ENCODE data around the gene ZNF765.

DNA sequence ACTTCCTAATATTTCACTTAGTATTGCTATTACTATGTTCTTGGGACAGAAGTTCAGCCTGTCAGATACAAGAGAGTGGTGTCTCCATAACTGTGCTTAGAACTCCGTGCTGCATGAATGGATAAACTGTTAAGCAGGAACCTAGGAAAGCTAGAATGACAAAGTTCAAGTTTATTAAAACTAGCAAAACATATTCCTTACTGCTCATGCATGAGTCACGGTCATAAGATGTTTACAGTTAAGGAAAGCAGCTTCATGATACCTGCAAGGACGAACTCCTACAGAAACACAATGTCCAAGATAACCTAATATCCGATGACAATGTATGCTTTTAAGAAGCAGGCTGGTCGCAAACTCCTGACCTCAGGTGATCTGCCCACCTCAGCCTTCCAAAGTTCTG, 6.0 kb upstream of the ZNF765 start:
- TF ChIP-seq SRSF1 (IDR thresholded peaks at IDR 0.05; ENCODE audit: low read depth, low read length) (no peak), SMC3 (conservative IDR thresholded peaks at IDR 0.05; ENCODE audit: insufficient read depth, low read depth, low read length) (no peak), BHLHE40 (IDR thresholded peaks at IDR 0.05; ENCODE audit: low read length) (no peak), ZNF707 (CRISPR knock-in tag; conservative IDR thresholded peaks at IDR 0.05) (no peak), NCOA2 (IDR thresholded peaks at IDR 0.05; ENCODE audit: partially characterized antibody in 2 of 2) (no peak), FOXJ3 (CRISPR knock-in tag; IDR thresholded peaks at IDR 0.05) (no peak), SIN3A (IDR thresholded peaks at IDR 0.05; ENCODE audit: borderline replicate concordance in 2 of 2, control insufficient read depth in 1 of 2, low read depth in 2 of 2, low read length in 2 of 2) (no peak), CTBP1 (IDR thresholded peaks at IDR 0.05; ENCODE audit: borderline replicate concordance) (no peak), SMARCA5 (IDR thresholded peaks at IDR 0.05) (no peak), NR3C1 (CRISPR knock-in tag; IDR thresholded peaks at IDR 0.05) (no peak)
